Naive B cell (primary cell): ENCODE data around the gene RPL4. TPM values are rescaled to one million over a fixed set of nuclear protein-coding genes. Genes with fewer than 3 reads are reported as not detected.
"Not testable (repeated sequence)": the region's sequence is repeated elsewhere in the genome, so short reads cannot be mapped to it uniquely, and the experiment has no call there.

Experiments
- ATAC-seq, 2 donors: fragments of 150-1000 bp; cut with Tn5 transposase; 2 replicates each; pipeline ENCODE4 v1.10.0; 2021; ENCODE audit warnings: low read depth in 2 of 2, mild to moderate bottlenecking in 2 of 2, moderate library complexity in 2 of 2
- DNase-seq: peaks from one replicate; pipeline ENCODE4 v3.0.0; 2022
- H3K27ac Mint-ChIP-seq, 6 donors: one replicate each; pipeline ENCODE4 v1.8.0; 2020 to 2022; ENCODE audit warnings: mild to moderate bottlenecking in 6 of 6, mixed read lengths in 6 of 6, moderate library complexity in 5 of 6, inconsistent platforms in 2 of 6
- H3K27me3 Mint-ChIP-seq, 3 donors: one replicate each; pipeline ENCODE4 v1.8.0; 2021 to 2022; ENCODE audit warnings: mixed read lengths in 3 of 3, mild to moderate bottlenecking in 1 of 3
- H3K36me3 Mint-ChIP-seq, 2 donors: one replicate each; pipeline ENCODE4 v1.8.0; 2020 to 2022; ENCODE audit warnings: mixed read lengths in 2 of 2, inconsistent platforms in 1 of 2, mild to moderate bottlenecking in 1 of 2
- H3K4me1 Mint-ChIP-seq, 3 donors: one replicate each; pipeline ENCODE4 v1.8.0; 2020 to 2022; ENCODE audit warnings: mixed read lengths in 3 of 3, inconsistent platforms in 1 of 3, mild to moderate bottlenecking in 1 of 3, moderate library complexity in 1 of 3
- H3K4me3 Mint-ChIP-seq, 8 donors: one replicate each; pipeline ENCODE4 v1.8.0; 2020 to 2022; ENCODE audit warnings: mild to moderate bottlenecking in 8 of 8, mixed read lengths in 8 of 8, moderate library complexity in 8 of 8, inconsistent platforms in 2 of 8
- H3K9me3 Mint-ChIP-seq, 7 donors: one replicate each; pipeline ENCODE4 v1.8.0; 2020 to 2022; ENCODE audit warnings: mixed read lengths in 7 of 7, mild to moderate bottlenecking in 5 of 7, inconsistent platforms in 2 of 7, moderate library complexity in 1 of 7
- polyA plus RNA-seq, 6 donors: library from polyadenylated mRNA; unstranded; fragments of 300-500 nt; fragmentation: Illumina TruSeq; gene quantifications; one replicate each; pipeline ENCODE4 v1.2.3, GENCODE V29; 2021; ENCODE audit warnings: low read depth in 6 of 6

The RPL4 gene
- polyA plus RNA-seq, 6 donors from 2014 or later = 642 to 1,068 (median 924) TPM

DNA sequence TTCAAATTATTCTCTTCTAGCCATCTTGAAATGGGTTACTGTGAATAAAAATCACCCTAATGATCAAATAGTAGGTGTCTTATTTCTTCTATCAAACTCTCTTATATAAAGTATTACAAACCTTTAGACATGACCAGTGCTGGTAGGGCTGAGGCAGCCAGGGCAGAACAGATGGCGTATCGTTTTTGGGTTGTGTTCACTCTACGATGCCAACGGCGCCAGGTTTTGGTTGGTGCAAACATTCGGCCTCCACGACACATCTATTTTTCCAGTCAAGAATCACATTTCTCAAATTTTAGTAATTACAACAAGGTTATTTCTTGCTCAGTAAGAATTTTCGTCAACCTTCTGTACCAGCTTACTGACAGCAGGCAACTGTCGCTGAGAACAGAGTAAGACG is 2.2 kb downstream of the RPL4 start:
- Mint-ChIP-seq H3K9me3 (no peaks in the 10 kb centered on the region), H3K27me3 (no peaks in the 10 kb centered on the region), H3K4me3 (peak overlapping the region in 6 of 8 donors; percentile 61 to 100 (median 90)), H3K4me1 (peaks cover 37 to 53% (median 45%) of the 10 kb centered on the region in 3 donors), H3K27ac (peak overlapping the region in 2 of 6 donors; percentile 29 to 36), H3K36me3 (peaks cover 8 to 22% of the 10 kb centered on the region in 2 donors)
- no peak for ATAC-seq
- no peak for DNase-seq

DNA sequence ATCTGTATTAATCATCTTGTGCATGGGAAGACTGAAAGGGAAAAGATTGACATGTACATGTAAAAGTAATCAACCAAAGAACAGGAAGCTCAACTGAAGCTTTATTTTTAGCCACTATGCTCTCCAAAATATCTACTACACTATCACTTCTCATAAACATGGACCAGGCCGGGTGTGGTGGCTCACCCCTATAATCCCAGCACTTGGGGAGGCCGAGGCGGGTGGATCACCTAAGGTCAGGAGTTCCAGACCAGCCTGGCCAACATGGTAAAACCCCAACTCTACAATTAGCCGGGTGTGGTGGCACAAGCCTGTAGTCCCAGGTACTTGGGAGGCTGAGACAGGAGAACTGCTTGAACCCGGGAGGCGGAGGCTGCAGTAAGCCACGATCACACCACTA is 4.3 kb downstream of the RPL4 start:
- DNase-seq, H3K27me3 Mint-ChIP-seq, ATAC-seq, H3K9me3 Mint-ChIP-seq: not testable (repeated sequence)
- peaks cover 8 to 22% of the 10 kb centered on the region in 2 donors for H3K36me3 Mint-ChIP-seq
- H3K4me1 Mint-ChIP-seq = peaks cover 38 to 60% (median 44%) of the 10 kb centered on the region in 3 donors
- H3K4me3 Mint-ChIP-seq = peak overlapping the region in 1 of 8 donors; percentile 95
- peak overlapping the region in 1 of 6 donors; percentile 15 for H3K27ac Mint-ChIP-seq

DNA sequence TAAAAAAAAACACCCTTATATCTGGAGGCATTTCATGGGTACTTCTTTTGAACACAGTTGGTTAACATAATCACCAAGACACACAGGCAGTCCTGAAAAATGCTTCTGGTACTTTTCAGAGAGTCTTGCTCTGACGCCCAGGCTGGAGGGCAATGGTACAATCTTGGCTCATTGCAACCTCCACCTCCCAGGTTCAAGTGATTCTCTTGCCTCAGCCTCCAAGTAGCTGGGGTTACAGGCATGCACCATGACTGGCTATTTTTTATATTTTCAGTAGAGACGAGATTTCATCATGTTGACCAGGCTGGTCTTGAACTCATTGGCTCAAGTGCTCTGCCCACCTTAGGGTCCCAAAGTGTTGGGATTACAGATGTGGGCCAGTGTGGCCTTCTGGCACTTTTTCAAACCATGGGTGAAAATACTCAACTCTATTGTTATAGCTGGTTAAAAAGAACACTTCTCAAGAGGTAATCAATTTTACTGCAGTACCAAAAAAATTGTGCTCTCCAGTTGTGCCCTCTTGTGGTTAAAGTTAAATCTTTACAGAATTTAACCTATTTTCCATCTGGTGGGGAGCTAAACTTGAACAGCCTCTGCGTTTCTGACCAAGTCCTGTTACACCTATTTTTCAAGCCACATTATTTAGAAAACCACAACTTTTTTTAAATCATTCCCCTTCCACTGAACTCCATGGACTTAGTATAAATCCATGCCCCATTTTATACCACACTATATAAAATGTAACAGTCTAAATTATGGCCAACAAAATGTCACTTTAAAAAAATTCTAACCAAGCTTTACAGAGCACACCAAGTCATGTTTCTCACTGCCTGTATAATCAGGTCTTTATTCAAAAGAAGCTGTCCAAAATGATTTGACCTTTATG is 5.9 kb downstream of the RPL4 start:
- H3K27ac Mint-ChIP-seq = peak overlapping the region in 5 of 6 donors; percentile 24 to 99 (median 95)
- H3K36me3 Mint-ChIP-seq = peaks cover 7 to 22% of the 10 kb centered on the region in 2 donors
- H3K9me3 Mint-ChIP-seq = no peaks in the 10 kb centered on the region
- H3K4me1 Mint-ChIP-seq = peaks cover 31 to 55% (median 34%) of the 10 kb centered on the region in 3 donors
- H3K4me3 Mint-ChIP-seq = peak overlapping the region in 3 of 8 donors; percentile 41 to 97 (median 95)
- peak; percentile 29 for DNase-seq
- ATAC-seq = no peak
- no peaks in the 10 kb centered on the region for H3K27me3 Mint-ChIP-seq

DNA sequence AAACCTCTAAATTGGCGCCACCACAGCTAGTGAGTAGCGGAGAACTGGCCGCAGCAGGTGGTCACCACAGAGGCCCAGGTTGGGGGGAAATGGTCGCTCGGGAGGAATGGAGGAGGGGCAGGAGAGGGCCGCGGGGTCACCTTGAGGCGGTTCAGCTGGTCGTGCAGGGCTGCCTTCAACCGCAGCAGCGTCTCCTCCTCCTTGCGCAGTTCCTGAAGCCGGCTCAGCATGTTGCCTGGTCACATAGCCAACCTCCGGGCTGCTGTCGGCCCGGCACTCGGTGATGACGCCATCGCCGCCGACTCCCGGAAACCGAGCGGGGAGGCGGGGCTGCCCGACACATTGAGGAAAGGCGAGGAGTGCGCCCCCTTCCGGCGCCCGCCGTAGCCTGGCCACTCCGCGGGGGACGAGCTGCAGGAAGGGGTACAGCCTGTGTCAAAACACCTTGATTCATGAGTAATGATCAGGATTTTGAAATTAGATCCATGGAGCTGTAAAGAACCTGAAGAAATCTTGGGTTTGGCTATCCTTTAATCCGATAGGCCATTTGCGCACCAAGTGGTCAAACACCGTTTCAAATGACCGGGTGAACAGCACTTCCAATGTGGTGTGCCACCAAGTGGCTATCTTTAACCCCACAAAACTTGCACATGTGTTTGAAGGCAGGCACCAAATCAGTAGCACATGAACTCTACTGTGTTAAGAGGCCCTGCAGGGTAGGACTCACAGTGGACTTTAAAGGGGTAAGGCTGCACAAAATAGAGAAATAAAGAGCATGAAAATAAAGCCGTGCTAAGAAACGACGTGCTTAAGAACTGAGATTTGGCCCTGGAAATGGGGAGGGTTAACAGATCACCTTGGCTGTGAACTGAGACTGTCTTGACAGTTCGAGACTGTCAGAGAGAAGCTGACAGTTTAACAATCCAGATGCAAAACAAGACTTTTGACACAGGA is 6.9 kb downstream of the RPL4 start, which contains the start of gene SNAPC5:
TSS of gene SNAPC5 (minus strand) at position 261 of the 954 bp plus-strand sequence. CDS start at position 230, 31 bp downstream.
- Mint-ChIP-seq H3K27me3 (no peaks in the 10 kb centered on the region), H3K4me3 (peak within 1 kb of the TSS; percentile 94 to 97 (median 95)), H3K9me3 (no peaks in the 10 kb centered on the region), H3K4me1 (peaks cover 23 to 45% (median 28%) of the 10 kb centered on the region in 3 donors), H3K27ac (peak within 1 kb of the TSS; percentile 95 to 99 (median 97)), H3K36me3 (peaks cover 9 to 20% of the 10 kb centered on the region in 2 donors)
- DNase-seq (peak; percentile 97), ATAC-seq (peak; percentile 95)

DNA sequence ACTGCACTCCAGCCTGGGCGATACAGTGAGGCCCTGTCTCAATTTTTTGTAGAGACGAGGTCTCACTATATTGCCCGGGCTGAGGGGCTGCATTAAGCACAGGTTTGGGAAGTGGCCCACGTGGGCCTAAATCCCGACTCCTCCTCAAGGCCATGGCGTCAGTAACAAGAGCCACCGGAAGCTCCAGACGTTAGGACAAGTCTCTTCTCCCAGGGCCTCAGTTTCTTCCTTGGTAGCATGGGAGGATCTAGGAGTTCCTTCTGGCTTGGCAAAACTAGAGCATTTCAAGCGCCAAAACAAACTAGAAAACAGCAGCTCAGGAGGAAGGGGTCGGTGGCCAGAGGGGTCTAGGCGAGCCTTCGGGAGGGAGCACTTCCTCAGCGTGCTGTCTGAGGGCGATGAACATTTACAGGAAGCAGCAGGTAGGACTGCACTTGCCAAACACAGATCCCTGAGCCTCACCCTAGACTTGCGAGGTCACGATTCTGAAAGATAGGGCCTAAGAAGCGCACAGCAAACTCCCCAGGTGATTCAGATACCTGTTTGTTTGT is 7.6 kb downstream of the RPL4 start:
- Mint-ChIP-seq H3K36me3 (peaks cover 10 to 17% of the 10 kb centered on the region in 2 donors), H3K4me3 (peak overlapping the region; percentile 94 to 97 (median 95)), H3K27ac (peak overlapping the region; percentile 95 to 99 (median 97)), H3K4me1 (peaks cover 19 to 40% (median 26%) of the 10 kb centered on the region in 3 donors), H3K9me3 (no peaks in the 10 kb centered on the region), H3K27me3 (no peaks in the 10 kb centered on the region)
- DNase-seq = no peak
- ATAC-seq = peak; percentile 34

DNA sequence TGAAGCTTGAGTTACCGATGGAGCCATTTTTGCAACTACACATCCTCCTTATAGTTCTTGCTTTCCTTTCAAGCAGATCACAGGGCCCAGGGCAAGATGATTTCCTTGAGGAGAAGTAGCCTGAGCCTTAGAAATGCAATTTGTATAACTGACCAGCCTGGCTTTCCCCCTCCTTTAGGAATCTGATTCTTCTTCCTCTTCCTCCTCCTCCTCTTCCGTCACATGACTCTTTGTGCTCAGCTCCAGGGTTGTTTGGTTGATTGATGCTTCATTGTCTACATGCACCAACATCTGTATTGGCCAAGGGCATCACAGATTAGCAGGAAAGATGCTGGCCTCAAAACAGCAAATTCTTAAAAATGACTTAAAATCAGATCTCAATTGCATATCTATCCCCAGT is 10.4 kb downstream of the RPL4 start:
- no peaks in the 10 kb centered on the region for H3K27me3 Mint-ChIP-seq
- ATAC-seq (no peak), DNase-seq (no peak)
- H3K36me3 Mint-ChIP-seq = peaks cover 8 to 14% of the 10 kb centered on the region in 2 donors
- peaks cover 13 to 35% (median 22%) of the 10 kb centered on the region in 3 donors for H3K4me1 Mint-ChIP-seq
- H3K9me3 Mint-ChIP-seq = no peaks in the 10 kb centered on the region
- peak overlapping the region in 2 of 8 donors; percentile 37 to 82 for H3K4me3 Mint-ChIP-seq
- peak overlapping the region in 4 of 6 donors; percentile 4 to 79 (median 34) for H3K27ac Mint-ChIP-seq

DNA sequence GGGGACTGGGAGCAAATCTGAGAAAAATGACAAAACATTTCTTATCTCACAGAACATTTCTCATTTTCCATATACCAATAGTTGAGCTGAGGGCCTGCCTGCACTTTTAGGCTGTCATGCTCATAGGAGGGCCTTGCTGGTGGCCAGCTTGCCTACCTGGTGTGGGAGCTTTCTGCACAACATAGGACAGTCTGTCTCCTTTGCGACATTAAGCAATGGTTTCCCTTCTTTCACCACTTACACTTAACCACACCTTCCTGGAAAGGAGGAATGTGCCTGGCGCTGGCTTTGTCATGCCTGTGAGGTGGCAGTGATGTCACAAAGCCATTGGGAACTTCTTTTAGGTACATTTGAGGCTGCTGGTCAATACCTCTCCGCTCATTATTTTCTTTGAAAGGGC is 12.8 kb downstream of the RPL4 start:
- peaks cover 5 to 21% (median 11%) of the 10 kb centered on the region in 3 donors for H3K4me1 Mint-ChIP-seq
- H3K9me3 Mint-ChIP-seq = no peaks in the 10 kb centered on the region
- H3K4me3 Mint-ChIP-seq = no peak overlapping the region
- DNase-seq (no peak), ATAC-seq (no peak)
- H3K27ac Mint-ChIP-seq = no peak overlapping the region
- H3K36me3 Mint-ChIP-seq = peaks cover 8 to 14% of the 10 kb centered on the region in 2 donors
- H3K27me3 Mint-ChIP-seq = no peaks in the 10 kb centered on the region

DNA sequence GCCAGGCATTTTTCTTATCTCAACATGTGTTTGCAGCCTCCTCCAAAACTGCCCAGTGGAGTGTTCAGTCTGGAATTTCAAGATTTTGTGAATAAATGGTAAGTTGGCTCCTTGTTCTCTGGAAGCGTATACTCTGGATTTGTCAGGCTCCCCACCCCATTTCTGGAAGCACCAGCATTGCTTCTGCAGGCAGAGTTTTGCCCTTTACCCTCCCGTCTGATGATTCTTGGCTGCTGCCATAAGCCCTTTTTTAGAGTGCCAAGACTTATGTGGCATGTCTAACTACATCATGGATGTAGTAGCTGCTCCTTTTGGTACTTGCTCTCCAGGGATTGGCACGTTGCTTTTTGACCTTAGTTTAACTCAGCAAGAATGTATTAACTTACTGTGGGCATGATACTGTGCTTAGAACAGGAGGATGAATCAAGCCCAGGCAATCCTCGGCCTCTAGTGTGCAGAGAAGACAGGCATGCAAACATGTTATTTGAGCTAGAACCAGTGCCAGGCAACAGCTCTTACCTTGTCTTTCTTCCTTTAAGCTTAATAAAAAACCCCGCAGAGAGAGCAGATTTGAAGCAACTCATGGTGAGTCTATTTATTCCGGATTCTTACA is 15.4 kb downstream of the RPL4 start:
- H3K4me1 Mint-ChIP-seq = peaks cover 0 to 7% (median 2%) of the 10 kb centered on the region in 3 donors
- H3K27ac Mint-ChIP-seq = peak overlapping the region in 2 of 6 donors; percentile 16 to 82
- no peak overlapping the region for H3K4me3 Mint-ChIP-seq
- no peak for DNase-seq
- H3K27me3 Mint-ChIP-seq = no peaks in the 10 kb centered on the region
- ATAC-seq = no peak
- peaks cover 4 to 11% of the 10 kb centered on the region in 2 donors for H3K36me3 Mint-ChIP-seq
- no peaks in the 10 kb centered on the region for H3K9me3 Mint-ChIP-seq

DNA sequence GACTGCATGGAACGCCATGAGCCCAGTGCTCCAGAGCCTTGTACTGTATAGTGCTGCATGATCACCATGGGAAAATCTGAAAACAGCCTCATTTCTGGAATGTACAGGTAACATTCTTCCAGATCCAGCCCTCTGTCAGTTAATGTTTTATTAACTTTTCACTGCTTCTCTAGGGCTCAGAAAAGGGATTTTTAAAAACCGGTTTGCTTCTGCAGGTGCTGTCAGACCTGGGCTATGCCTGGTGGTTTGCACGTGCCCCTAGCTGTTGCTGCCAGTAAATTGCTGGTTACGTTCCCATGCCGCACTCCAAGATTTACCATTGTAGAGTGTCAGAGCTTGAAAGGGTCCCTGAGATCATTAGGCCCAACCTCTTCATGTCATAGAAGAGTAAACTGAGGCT is 16.1 kb downstream of the RPL4 start:
- H3K27me3 Mint-ChIP-seq = no peaks in the 10 kb centered on the region
- H3K27ac Mint-ChIP-seq = peak overlapping the region in 1 of 6 donors; percentile 59
- no peak for ATAC-seq
- DNase-seq = no peak
- H3K4me1 Mint-ChIP-seq = peaks cover 0 to 4% (median 0%) of the 10 kb centered on the region in 3 donors
- peaks cover under 1 to 8% of the 10 kb centered on the region in 2 donors for H3K36me3 Mint-ChIP-seq
- H3K9me3 Mint-ChIP-seq = no peaks in the 10 kb centered on the region
- no peak overlapping the region for H3K4me3 Mint-ChIP-seq

DNA sequence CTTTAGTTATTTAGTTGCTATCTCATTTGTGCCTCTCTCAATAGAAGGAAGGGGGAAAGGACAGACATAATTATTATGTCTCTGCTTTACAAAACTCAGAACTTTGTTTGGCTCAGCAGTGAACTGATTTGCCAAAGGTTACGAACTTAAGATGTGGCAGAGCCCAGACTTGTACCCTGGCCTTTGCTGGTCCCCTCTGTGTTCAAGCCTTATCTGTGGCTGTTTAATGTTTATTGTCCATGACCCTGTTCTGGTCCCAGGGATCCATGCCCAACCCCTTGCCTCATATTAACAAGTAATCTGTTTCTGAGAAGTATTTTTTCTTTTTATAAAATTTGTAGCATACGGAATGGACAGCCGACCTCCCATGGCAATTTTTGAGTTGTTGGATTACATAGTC is 17.8 kb downstream of the RPL4 start:
- no peaks in the 10 kb centered on the region for H3K9me3 Mint-ChIP-seq
- H3K27me3 Mint-ChIP-seq = no peaks in the 10 kb centered on the region
- peak overlapping the region in 1 of 6 donors; percentile 44 for H3K27ac Mint-ChIP-seq
- ATAC-seq = no peak
- H3K36me3 Mint-ChIP-seq = peaks cover 13 to 17% of the 10 kb centered on the region in 2 donors
- H3K4me1 Mint-ChIP-seq = peaks cover 0 to 4% (median 4%) of the 10 kb centered on the region in 3 donors
- no peak for DNase-seq
- no peak overlapping the region for H3K4me3 Mint-ChIP-seq

DNA sequence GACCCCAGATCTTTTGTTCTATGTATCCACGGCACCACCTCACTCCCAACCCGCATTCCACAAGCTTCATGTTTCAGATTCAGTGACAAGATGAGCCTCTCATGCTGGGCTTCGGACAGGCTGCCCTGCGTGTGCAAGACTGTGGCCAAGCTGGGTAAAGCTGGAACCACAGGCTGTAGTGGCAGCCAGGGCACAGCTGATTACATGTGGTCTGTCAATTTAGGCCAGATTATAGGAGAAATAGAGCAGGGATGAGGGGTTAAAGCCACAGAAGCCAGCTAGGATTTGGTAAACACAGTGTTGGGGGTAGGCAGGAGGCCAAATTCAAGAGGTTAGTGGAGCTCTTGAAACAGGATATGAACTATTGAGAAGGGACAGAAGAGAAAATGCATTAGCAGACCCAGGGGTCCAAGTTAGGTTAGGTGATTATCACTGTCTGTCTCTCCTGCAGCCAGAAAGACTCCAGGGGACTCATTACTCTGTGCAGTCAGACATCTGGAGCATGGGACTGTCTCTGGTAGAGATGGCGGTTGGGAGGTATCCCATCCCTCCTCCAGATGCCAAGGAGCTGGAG is 20.0 kb downstream of the RPL4 start:
- H3K9me3 Mint-ChIP-seq = no peaks in the 10 kb centered on the region
- no peak overlapping the region for H3K4me3 Mint-ChIP-seq
- peaks cover under 1 to 11% (median 4%) of the 10 kb centered on the region in 3 donors for H3K4me1 Mint-ChIP-seq
- peak overlapping the region in 3 of 6 donors; percentile 31 to 47 (median 31) for H3K27ac Mint-ChIP-seq
- peaks cover 17 to 31% of the 10 kb centered on the region in 2 donors for H3K36me3 Mint-ChIP-seq
- H3K27me3 Mint-ChIP-seq = no peaks in the 10 kb centered on the region
- DNase-seq (no peak), ATAC-seq (no peak)

DNA sequence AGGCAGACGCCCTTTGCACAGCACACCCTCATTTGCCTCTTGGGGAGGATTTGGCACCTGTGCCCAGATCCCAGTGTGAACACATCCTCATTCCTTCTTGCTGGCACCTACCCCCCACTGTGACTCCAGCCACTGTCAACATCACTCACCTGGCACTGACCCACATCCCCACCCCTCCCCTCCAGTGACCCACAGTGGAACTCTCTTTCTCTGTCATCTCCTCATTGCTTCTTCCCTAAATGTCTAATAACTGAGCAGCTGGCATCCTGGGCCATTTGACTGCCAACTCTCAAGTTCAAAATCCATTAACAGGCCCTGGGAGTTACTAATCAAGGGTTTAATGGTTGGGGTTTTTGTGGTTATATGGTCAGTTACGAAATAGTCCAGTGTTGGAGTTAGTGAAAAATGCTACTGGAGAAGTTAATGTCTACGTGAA is 21.5 kb downstream of the RPL4 start:
- Mint-ChIP-seq H3K4me3 (no peak overlapping the region), H3K27me3 (no peaks in the 10 kb centered on the region), H3K9me3 (no peaks in the 10 kb centered on the region), H3K27ac (no peak overlapping the region), H3K36me3 (peaks cover 17 to 31% of the 10 kb centered on the region in 2 donors), H3K4me1 (peaks cover 6 to 16% (median 12%) of the 10 kb centered on the region in 3 donors)
- no peak for DNase-seq
- no peak for ATAC-seq
